Heart right ventricle (tissue), 16 donors: Measurements from ENCODE around the gene KRT80. TPM values are rescaled to one million over a fixed set of nuclear protein-coding genes. Genes with fewer than 3 reads are reported as not detected.
A peak's percentile ranks its signal among the peaks of the same experiment; 100 is the strongest.

ENCODE experiments used
- ATAC-seq, 8 donors: fragments of 200-7000 bp; cut with Tn5 transposase; one replicate each; pipeline ENCODE4 v1.9.1; 2020; ENCODE audit warnings: mild to moderate bottlenecking in 8 of 8, moderate library complexity in 8 of 8, moderate number of reproducible peaks in 1 of 8
- DNase-seq, 2 donors: peaks; one replicate each; pipeline ENCODE4 v3.0.0-alpha.2; 2020
- H3K27ac ChIP-seq, 10 donors: fragments of 200-600 bp; sonication (generic) in 2 of 10; one replicate each; pipeline versions ENCODE4 v1.5.0 to v1.8.0; 2020 to 2022; ENCODE audit warnings: mild to moderate bottlenecking in 3 of 10
- H3K27me3 ChIP-seq, 7 donors: fragments of 200-600 bp; one replicate each; pipeline ENCODE4 v1.8.0; 2021 to 2022; ENCODE audit warnings: mild to moderate bottlenecking in 2 of 7
- H3K36me3 ChIP-seq, 9 donors: fragments of 200-600 bp; sonication (generic) in 1 of 9; one replicate each; pipeline versions ENCODE4 v1.5.0 to v1.8.0; 2020 to 2022; ENCODE audit warnings: mild to moderate bottlenecking in 2 of 9
- H3K4me1 ChIP-seq, 9 donors: fragments of 200-600 bp; sonication (generic) in 1 of 9; one replicate each; pipeline versions ENCODE4 v1.5.0 to v1.8.0; 2020 to 2022; ENCODE audit warnings: mild to moderate bottlenecking in 4 of 9
- H3K4me3 ChIP-seq, 10 donors: fragments of 200-600 bp; sonication (generic) in 2 of 10; one replicate each; pipeline versions ENCODE4 v1.5.0 to v1.8.0; 2020 to 2022; ENCODE audit warnings: mild to moderate bottlenecking in 7 of 10, moderate library complexity in 2 of 10
- H3K9me3 ChIP-seq, 11 donors: fragments of 200-600 bp in 10 of 11; sonication (generic) in 2 of 11; one replicate each; pipeline versions ENCODE4 v1.5.0 to v1.8.0; 2013 to 2022; ENCODE audit warnings: mild to moderate bottlenecking in 2 of 11, control low read depth in 1 of 11, moderate library complexity in 1 of 11
- WGBS, 2 donors: extraction: QIAGEN DNeasy Blood & Tissue Kit; methylation state at CpG; one replicate each; pipeline ENCODE4 v1.1.7; 2013; ENCODE audit warnings: inconsistent platforms in 1 of 2; 5-methylcytosine and 5-hydroxymethylcytosine counted together
- intact Hi-C, 10 donors: fragments of 100-400 bp; cut with DNase I; formaldehyde crosslinking; loops; one replicate each; pipeline versions ENCODE4 v1.11.1 to v1.14.2; 2022
- polyA plus RNA-seq, 2 donors: library from polyadenylated mRNA; stranded (reverse); fragments of 200-250 nt; gene quantifications; one replicate each; pipeline ENCODE4 v1.2.3, GENCODE V29; 2013
- total RNA-seq, 10 donors: library from RNA; stranded (reverse); fragmentation: NEBNext Ultra II Directional in 3 of 10; extraction: Animal tissue kit (Norgen Biotek cat#: 25700) in 3 of 10; gene quantifications; one replicate each; pipeline versions ENCODE4 v1.2.1 to v1.2.4, GENCODE V29; 2021 to 2023
- TF ChIP-seq, protein P1 (sequence below), 9 donors: fragments of 200-600 bp; sonication (generic) in 2 of 9; IDR thresholded peaks; one replicate each; pipeline versions ENCODE4 v1.5.0 to v1.8.0; 2021 to 2022; ENCODE audit warnings: antibody characterized with exemption in 9 of 9, mild to moderate bottlenecking in 5 of 9, moderate library complexity in 1 of 9
- donor health status: Arrhythmogenic right ventricular cardiomyopathy.
- donor health status: ischemic (EF 13 %, LVEDD 7.1; RV severe dilation, severe dysfunction).
- donor health status: healthy with polysubstance abuse.
- donor health status: DM: no; HTN: yes; CAD: no.
- donor health status: DM: no; HTN: no; CAD: no.
- donor health status: ischemic (EF 25% LVEDD 6.9; RV normal size, moderate dysfunction).
- donor health status: ischemic (EF 25% LVEDD 5.7; RV mildly dilated, moderate dysfunction).
- donor health status: healthy.
- donor health status: DM: yes; HTN: yes; CAD: no.
- donor health status: Ischemic cardiomyopathy.
- donor health status: ischemic (EF 35%, LVEDD 5.7; RV mildly dilated, moderate dysfunction).
- donor health status: nonischemic (EF 11% LVEDD 7.7; RV severe dilation, severe dysfunction).
- donor health status: DM: yes; HTN: yes; CAD: no.
- donor health status: PGD.
- donor health status: ischemic (EF 29% LVEDD 5.4; RV normal size, mild dysfunction).
- donor health status: nonischemic (EF 23%, LVEDD 6.1; RV moderate dilation, normal function).

Gene KRT80
- total and polyA plus RNA-seq, 12 donors: 0.07 to 0.79 (median 0.16) TPM; not detected in 1

DNA sequence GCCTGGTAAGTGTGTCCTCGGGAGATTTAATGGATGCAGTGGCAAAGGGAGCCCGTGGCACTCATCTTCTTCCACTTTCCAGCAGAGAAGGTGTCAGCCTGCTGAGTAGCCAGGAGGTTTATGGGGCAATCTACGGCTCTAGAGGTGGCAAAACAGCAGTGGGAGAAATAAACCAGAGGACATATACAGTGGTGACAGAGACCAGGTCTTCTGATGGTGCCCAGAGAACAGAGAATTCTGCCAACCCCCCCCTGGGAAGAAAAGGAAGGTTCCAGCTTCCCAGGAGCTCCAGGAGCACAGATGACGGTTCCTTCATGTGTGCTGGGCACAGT, 69.3 kb downstream of the KRT80 start:
- intact Hi-C loops: loop anchor here in 8 of 10 donors (2.0 to 10.0 kb wide), 5 partner anchors 40 to 128 kb away; no protein-coding TSS in a partner anchor
- ATAC-seq: no peak
- TF ChIP-seq, protein P1, sequence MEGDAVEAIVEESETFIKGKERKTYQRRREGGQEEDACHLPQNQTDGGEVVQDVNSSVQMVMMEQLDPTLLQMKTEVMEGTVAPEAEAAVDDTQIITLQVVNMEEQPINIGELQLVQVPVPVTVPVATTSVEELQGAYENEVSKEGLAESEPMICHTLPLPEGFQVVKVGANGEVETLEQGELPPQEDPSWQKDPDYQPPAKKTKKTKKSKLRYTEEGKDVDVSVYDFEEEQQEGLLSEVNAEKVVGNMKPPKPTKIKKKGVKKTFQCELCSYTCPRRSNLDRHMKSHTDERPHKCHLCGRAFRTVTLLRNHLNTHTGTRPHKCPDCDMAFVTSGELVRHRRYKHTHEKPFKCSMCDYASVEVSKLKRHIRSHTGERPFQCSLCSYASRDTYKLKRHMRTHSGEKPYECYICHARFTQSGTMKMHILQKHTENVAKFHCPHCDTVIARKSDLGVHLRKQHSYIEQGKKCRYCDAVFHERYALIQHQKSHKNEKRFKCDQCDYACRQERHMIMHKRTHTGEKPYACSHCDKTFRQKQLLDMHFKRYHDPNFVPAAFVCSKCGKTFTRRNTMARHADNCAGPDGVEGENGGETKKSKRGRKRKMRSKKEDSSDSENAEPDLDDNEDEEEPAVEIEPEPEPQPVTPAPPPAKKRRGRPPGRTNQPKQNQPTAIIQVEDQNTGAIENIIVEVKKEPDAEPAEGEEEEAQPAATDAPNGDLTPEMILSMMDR (IDR thresholded peaks at IDR 0.05): no peak

DNA sequence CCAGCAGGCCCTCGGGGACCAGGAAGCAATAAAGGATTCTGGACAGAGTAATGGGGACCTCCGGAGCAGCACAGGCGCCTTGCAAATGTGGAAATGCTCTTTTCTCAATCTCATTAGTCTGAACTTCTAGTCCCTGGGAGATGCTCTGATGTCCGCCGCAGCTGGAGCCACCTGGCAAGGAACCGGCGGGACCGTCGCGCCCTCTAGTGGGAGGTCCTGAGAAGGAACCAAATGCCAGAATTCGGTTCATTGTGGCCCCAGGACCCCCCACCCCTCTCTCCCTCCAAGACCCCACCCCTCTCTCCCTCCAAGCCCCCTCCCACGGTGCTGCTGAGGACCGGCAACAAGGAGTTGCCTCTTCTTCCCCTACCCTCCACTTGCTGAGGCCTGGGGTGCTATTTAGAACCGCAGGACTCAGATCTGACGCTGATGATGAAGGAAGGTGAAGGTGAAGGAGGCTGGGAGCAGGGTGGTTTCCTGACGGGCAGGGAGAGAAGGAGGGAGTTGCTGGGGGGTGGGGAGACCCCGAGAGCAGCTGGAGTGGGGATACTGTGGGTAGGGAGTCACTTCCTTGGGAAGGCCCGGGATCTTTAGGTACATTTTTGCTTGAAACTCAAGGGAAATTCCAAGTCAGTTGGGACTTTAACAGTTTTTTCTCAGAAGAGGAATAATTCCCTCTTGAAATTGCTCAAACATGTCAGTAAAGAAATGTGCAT, 69.8 kb downstream of the KRT80 start:
- 15 to 16% methylated on average over 18 of the region's 18 CpGs for WGBS, 2 donors
- TF ChIP-seq, protein P1 (IDR thresholded peaks at IDR 0.05): peak; percentile 67 to 85 (median 81)
- DNase-seq: peak; percentile 65 to 77
- Histone ChIP-seq H3K4me1 (peaks cover 14 to 35% (median 25%) of the 10 kb centered on the region in 9 donors), H3K27ac (no peak overlapping the region), H3K4me3 (no peak overlapping the region), H3K9me3 (no peaks in the 10 kb centered on the region), H3K36me3 (no peaks in the 10 kb centered on the region), H3K27me3 (peaks cover 0 to 29% (median 14%) of the 10 kb centered on the region in 7 donors)
- peak in 7 of 8 donors; percentile 13 to 54 (median 28) for ATAC-seq
- intact Hi-C loops: loop anchor here in 8 of 10 donors (2.0 to 10.0 kb wide), 6 partner anchors 40 to 127 kb away; no protein-coding TSS in a partner anchor

More for the DNA sequence above, 69.3 kb downstream of the KRT80 start:
- WGBS, 2 donors: 82 to 85% methylated on average over 4 of the region's 4 CpGs
- Histone ChIP-seq H3K27ac (no peak overlapping the region), H3K4me3 (no peak overlapping the region), H3K4me1 (peaks cover 16 to 40% (median 29%) of the 10 kb centered on the region in 9 donors), H3K9me3 (no peaks in the 10 kb centered on the region), H3K36me3 (no peaks in the 10 kb centered on the region), H3K27me3 (peaks cover 0 to 29% (median 14%) of the 10 kb centered on the region in 7 donors)
- no peak for DNase-seq

DNA sequence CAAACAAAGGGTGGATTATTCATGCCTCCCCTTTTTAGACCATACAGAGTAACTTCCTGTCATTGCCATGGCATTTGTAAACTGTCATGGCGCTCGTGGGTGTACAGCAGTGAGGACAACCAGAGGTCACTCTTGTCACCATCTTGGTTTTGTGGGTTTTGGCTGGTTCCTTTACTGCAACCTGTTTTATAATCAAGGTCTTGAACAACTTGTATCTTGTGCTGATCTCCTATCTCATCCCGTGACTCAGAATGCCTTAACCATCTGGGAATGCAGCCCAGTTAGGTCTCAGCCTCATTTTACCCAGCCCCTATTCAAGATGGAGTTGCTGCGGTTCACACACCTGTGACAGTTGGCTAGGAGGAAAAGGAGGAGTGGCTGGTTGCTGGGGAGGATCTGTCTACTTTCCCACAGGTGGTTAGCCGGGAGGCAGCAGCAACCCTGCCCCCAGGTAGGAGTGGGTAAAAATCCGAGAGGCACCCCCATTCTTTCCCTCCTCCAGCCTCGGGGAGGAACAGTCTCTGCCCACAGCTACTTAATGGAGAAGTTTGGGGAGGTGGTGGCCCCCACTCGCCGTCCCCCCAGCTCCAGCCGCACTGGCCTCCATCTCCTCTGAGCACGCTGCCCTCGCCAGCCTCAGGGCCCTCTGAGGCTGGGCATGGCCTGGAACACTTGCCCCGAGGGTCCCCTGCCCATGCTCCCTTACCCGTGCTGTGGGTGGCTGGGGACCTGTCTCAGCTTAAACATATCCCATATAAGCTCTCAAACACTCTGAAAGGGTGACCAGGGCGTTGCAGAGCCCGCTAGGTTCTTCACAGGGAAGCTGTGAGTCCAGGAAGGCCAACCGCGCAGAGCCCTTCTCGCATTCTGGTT, 70.6 kb downstream of the KRT80 start:
- Histone ChIP-seq H3K4me3 (no peak overlapping the region), H3K36me3 (no peaks in the 10 kb centered on the region), H3K4me1 (peaks cover 11 to 29% (median 21%) of the 10 kb centered on the region in 9 donors), H3K27me3 (peaks cover 0 to 29% (median 15%) of the 10 kb centered on the region in 7 donors), H3K27ac (no peak overlapping the region), H3K9me3 (no peaks in the 10 kb centered on the region)
- ATAC-seq (peak in 3 of 8 donors; percentile 1 to 5 (median 4)), DNase-seq (no peak)
- WGBS, 2 donors: 65 to 75% methylated on average over 19 of the region's 19 CpGs
- TF ChIP-seq, protein P1 (IDR thresholded peaks at IDR 0.05): no peak
- intact Hi-C loops: loop anchor here in 8 of 10 donors (2.0 to 10.0 kb wide), 6 partner anchors 39 to 126 kb away; no protein-coding TSS in a partner anchor
